HG03439 (cell line): ENCODE data around the gene C1QC.

Source experiments
- ATAC-seq: cut with Tn5 transposase; IDR thresholded peaks from one replicate; pipeline ENCODE4 v1.9.1; 2021; ENCODE audit warnings: mild to moderate bottlenecking, moderate library complexity; ENCODE audit not compliant: unreplicated experiment

The C1QC gene

DNA sequence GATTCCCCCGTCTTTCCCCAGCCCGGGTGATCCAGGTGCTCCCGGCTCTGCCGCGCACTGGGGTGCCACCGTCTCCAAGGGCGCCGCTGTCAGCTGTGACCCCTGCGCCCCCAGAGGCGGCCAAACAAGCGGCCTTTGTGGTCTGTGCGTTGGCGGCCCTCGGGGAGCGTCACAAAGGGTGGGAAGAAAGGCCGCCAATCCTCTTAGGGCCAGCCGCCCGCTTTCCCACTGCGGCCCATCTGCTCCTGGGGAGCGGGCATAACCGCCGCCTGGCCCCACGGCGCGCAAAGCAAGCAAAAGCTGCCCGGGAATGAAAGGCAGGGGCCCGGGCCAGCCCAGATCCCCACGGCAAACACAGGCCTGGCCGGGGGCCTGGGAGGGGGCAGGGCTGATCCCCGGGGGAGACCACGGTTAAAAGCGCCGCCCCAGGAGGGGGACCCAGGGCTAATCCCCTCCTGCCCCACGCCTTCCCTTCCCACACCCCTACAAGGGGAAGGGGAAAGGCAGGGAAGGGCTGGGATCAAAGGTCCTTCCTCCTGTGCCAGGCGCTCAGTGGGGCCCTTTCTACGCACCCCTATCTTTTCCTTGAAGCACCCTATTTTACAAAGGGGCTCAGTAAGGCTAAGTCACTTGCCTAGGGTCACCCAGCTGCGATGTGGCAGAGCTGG is 33.6 kb downstream of the C1QC start:
- no peak for ATAC-seq

DNA sequence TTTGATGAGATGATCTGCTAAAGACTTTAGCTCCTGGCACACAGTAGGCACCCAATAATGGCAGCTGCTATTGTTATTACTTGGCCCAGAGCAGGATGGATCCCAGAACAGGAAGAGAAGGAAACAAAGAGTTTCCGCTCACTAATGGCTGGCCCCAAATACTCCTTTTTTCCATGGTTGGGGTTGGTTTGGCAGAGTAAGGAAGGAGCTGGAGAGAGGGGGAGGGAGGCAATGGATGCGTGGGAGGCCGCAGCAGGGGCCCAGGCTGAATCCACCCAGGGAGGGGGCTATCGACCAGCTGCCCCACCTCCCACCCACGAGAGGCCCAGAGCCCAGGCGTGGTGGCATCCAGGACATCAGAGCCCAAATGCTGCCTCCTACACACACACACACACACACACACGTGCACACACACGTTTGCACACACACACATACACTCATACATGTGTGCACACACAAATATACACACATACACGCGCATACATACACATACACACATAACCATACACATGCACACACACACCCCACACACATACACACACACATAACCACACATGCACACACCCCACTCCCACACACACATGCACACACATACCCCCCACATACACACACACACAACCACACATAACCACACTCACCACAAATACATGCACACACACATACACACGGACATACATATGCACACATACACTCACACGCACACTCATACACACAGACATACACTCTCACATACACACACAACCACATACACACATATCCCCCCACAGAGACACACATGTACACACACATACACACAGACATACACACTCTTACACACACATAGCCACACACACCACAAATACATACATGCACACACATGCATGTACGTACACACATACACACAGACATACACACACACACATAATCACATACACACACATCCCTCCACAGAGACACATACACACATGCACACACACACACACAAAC is 34.8 kb downstream of the C1QC start:
- no peak for ATAC-seq

DNA sequence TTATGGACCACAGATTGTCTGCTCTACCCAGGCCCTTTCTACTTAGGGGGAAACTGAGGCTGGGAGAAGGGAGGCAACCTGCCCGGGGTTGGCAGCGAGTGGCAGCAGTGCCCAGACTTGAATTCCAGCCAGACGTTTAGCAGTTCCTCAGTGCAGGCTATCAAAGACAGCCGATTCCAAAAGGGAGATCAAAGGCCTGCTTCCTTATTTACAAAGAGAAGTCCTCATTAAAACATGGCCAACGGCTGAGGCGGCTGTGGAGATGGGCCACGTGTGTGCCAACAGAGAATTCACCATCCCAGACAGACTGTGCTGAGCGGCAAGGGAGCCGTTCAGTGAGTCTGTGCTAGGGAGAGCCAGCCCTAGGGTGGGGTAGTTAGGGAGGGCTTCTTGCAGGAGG is 37.3 kb downstream of the C1QC start:
- no peak for ATAC-seq

DNA sequence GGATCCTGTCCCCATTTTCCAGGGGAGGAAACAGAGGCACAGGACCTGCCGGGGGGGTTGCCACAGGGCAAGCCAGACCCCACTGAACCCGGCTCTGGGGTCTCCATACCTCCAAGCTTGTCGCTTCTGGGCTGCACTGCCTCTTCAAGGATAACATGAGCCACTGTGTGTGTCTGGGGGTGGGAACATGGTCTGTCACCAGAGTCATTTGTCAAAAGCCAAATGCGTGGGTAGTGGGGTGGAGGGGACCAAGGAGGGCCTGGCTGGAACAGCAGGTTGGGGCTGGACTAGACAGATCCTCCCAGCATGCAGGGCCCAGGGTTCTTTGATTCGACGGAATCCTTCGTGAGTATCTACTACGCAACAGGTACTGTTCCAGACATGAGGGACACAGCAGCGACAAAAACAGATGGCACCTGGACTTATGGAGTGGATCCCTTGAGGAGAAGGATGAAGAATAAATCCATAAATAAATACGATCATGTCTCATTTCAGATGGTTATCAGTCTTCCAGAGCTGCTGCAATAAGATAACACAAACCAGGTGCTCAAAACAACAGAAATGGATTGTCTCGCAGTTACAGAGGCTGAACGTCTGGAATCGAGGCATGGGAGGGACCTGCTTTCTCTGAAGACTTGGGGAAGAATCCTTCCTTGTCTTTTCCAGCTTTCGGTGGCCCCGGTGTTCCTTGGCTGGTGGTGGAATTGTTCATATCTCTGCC is 38.3 kb downstream of the C1QC start:
- no peak for ATAC-seq

DNA sequence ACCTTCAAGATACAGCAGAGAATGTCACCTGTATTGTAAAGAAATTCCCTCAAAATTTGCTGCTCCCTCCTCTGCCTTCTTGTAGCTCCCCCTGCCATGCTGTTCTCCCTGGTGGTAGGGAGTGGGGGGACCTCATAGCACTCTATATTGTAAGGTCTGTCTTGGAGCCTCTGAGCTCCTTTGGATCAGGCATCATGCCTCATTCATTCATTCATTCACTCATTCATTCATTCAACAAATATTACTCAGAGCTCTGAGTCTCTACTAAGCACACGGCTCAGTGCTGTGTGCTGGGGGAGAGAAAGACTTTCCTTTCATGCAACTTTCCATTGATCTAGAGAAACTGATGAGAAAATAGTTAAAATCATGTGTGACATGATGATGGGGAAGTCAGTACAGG is 40.1 kb downstream of the C1QC start:
- no peak for ATAC-seq

DNA sequence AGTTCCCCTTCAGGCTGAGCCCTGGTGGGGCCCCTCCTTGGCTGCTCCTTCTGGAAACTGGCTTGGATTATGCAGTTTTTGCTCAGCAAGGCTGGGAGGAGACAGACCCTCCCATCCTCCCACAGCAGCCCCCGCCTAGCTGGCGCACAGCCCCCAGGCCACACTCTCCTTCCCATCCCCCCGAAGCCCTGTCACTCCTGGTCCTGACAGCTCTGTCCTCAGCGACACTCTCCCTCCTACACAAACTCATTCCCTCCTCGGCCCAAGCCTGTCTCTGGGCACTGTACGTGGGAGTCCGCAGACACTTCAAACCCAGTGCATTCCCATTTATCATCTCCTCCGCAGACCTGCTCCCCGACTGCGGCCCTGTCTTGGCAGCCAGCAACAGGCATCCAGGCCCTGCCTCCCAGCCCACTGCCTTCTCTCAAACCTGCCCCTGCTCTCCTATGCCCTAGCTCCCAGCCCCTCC is 42.2 kb downstream of the C1QC start:
- ATAC-seq = no peak

DNA sequence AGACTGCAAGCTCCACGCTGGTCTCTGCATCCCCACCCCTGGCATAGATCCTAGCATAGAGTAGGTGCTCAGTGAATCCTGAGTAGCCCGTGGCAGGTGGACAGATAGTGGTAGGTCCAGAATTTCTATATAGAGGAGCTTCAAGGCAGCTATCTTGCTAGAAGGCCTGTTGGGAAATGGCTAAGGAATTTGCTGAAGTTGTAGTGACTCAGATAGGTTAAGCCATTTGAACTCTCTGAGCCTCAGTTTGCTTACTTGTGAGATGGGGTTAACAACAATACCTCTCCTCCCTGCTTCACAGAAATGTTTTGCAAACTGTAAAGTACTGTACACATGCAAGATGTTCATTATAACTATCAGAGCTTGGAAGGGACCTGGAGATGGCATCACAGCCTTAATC is 43.8 kb downstream of the C1QC start:
- no peak for ATAC-seq

DNA sequence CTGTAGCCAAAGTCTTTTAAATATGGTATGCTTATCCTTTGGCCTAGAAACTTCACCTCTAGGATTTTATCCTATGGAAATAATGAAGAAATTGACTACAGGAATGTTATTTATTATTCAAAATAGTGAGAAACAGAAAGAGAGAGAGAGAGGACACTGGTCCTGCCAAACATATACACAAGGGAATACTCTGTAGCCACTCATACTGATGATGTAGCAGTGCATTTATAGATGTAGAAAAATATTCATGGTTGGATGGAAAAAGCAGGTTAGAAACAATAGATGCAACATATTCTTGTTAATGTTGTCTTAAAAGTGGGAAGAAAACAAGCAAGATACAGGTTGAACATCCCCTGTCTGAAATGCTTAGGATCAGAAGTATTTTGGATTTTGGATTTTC is 45.0 kb downstream of the C1QC start:
- ATAC-seq = no peak

DNA sequence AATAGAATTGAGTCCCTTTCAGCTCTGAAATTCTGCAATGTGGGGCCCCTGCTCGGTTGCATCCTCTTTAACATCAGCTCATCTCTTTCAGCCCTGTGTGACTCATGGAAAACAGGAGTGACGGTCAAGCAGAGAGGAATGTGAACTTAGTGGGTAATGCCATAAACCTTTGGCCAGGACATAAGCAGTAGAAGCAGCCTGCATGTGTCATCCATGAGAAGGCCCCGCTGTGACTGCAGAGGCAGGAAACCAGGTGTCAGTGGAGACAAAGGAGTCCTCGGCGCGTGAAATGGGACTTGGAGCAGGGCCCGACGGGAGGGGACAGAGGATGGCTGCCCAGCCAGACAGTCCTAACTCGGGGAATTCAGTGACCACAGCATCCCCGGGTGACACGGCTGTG is 46.1 kb downstream of the C1QC start:
- ATAC-seq = no peak

DNA sequence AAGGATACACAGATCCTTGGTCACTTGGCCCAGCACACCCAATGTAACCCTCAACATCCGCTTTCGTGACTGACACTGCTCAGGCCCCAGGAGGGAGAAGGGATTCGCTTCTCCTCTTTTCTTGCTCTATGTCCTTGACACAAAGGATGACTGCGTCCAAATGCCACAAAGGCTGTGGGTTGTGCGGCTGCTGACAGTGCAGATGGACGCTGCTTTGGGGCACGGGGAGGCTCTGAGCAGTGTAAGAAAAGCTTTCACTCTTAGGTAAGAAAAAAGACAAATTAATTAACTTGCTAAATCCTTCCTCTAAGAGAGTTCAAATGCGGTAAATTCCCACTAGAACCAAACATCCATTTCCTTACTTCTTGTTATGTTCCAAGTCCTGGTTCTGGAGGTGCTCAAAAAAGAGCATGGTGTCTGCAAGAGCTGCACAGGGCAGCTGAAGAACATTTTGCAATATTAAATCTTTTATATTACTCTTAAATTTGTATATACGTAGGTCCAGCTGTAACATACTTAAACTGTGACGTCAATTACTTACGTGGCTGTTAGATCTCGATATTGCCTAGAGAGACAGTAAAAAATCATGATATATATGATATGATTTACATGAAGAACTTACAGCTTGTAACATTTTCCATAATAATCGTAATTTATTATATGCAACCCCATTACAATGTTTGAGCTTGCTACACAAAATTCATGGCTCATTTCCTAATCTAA is 47.8 kb downstream of the C1QC start:
- no peak for ATAC-seq

DNA sequence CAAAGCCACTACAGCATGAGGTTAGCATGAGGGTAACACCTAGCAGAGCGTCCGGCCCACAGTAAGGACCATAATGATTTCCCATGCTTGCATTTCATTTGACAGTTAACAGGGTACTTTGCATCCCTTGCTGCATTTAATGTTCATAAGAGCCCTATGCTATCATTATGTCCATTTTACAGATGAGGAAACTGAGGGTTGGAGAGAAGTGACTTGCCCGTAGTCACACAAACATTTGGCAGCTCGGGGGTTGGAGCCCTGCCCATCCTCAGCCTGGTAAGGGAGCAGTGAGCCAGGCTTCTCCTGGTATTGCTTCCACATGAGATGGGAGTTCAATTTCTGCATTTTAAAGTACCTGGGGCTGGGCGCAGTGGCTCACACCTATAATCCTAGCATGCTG is 50.7 kb downstream of the C1QC start:
- ATAC-seq = no peak

DNA sequence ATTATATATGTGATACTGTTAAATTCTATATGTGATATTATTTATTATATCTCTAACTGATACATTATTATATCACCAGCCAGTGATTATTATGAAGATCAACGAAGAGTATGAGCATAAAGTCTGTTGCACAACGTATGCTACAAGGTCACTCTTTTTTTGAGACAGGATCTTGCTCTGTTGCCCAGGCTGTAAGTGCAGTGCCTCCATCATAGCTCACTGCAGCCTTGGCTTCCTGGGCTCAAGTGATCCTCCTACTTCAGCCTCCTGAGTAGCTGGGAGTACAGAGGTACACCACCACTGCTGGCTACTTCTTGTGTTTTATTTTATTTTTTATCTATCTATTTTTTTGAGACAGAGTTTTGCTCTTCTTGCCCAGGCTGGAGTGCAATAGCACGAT is 53.2 kb downstream of the C1QC start:
- ATAC-seq = no peak
